Activated CD4-positive, alpha-beta T cell treated with anti-CD3 and anti-CD28 coated beads, Interleukin-2, amount 50 U/mL, for 24 hours (primary cell): Measurements from ENCODE around the gene GOSR1.
"Not testable (repeated sequence)": the region's sequence is repeated elsewhere in the genome, so short reads cannot be mapped to it uniquely, and the experiment has no call there.

Source experiments
- DNase-seq, 2 donors: peaks; one replicate each; pipeline ENCODE4 v3.0.0-alpha.2; 2020; ENCODE audit warnings: low read depth in 1 of 2, low spot score in 1 of 2

GOSR1 gene

DNA sequence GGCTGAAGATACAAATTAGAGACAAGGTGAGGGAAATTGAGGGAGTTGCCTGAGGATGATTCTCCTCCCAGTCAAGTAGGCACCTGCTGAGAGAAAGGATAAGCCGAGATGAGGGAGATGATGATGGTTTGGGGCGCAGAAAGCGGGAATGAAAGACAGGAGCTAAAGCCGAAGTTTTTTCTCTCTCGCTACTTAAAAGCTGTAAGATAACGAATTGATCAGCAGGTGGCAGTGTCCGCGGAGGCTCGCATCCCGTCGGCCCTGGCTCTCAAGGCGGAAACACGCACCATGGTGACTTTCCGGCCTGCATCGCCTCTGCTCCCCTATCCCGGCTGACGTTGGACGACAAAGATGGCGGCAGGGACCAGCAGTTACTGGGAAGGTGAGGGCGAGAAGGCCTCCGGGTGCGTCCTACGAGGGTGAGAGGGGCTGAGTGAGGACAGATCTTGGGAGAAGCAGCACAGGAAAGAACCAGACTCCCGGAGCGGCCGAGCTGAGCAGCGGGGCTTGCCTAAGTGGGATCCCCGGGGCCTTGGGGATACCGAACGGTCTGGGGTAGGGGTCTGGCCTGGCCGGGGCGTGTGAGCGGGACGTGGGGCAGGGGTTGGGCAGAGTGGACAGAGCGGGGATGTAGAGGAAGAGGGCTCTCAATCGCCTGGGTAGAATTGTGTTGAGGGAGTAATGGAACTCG, at the start of gene GOSR1:
Gene GOSR1, plus strand, starts transcription at position 326 of the 691 bp plus-strand sequence. Its CDS starts 26 bp downstream, at position 352.
- DNase-seq = peak; percentile 79 to 91

- DNase-seq = no peak
Observed at GRCh38 chr17:30427611-30428010, 49.6 kb upstream of the GOSR1 start.

DNA sequence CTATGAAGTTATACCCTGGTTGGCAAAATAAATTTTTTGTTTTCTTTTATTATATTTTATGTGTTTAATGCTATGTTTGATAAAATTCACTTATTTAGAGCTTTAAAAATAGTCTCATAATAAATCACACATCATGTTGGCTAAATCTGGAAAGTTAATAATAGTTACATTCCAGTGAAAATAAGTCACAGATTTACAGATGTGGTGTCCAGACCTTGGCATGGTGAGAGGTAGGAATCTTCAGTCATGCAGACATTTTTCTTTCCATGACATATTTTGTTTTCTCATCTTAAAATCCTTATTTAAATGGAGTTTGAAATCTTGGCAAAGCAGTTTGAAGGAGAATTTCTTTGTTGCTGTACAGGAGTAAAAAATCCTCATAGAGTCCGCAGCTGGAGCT, 48.1 kb upstream of the GOSR1 start:
- DNase-seq = no peak

DNA sequence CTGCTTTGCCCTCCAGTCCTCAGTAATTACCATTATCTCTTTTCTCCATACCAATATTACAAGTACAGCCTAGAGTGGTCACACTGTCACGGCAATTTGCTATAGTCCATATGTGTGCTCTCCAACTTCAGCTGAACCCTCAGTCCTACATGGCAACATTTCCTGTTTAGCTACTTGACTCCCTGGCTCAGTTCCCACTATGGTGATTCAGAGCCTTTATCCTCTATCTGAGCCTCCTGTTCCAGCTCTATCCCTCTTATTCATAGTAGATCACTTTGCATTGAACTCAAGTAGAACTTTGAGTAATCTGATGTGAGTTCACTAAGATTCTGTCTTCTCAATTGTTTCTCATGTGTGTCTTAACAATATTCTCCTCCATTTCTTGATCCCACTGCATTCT, 43.7 kb upstream of the GOSR1 start:
- no peak for DNase-seq

- no peak for DNase-seq
Observed at GRCh38 chr17:30436729-30437128, 40.5 kb upstream of the GOSR1 start.

DNA sequence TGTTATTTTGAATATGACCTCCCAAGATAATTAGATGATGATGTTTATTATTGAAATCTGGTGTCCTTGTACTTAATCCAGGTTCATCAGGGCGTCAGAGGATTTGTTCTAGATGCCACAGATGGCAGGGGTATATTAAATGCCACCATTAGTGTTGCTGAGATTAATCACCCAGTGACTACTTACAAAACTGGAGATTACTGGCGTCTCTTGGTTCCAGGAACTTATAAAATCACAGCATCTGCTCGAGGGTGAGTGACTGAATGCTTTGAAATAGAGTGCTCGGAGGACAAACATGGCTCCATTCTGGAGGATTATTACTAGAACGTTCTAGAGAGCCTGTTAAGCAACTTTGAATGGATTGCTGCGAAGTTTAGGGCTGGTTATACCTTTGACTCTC, 33.5 kb upstream of the GOSR1 start:
- DNase-seq = no peak

GRCh38 chr17:30446640-30447039, 30.6 kb upstream of the GOSR1 start:
- DNase-seq = not testable (repeated sequence)

- no peak for DNase-seq
Observed at GRCh38 chr17:30449480-30449879, 27.7 kb upstream of the GOSR1 start.

- DNase-seq = no peak
Observed at GRCh38 chr17:30450125-30451027, 26.8 kb upstream of the GOSR1 start.

GRCh38 chr17:30454635-30455034, 22.6 kb upstream of the GOSR1 start:
- DNase-seq = no peak

GRCh38 chr17:30458371-30458770, 18.8 kb upstream of the GOSR1 start:
- no peak for DNase-seq

DNA sequence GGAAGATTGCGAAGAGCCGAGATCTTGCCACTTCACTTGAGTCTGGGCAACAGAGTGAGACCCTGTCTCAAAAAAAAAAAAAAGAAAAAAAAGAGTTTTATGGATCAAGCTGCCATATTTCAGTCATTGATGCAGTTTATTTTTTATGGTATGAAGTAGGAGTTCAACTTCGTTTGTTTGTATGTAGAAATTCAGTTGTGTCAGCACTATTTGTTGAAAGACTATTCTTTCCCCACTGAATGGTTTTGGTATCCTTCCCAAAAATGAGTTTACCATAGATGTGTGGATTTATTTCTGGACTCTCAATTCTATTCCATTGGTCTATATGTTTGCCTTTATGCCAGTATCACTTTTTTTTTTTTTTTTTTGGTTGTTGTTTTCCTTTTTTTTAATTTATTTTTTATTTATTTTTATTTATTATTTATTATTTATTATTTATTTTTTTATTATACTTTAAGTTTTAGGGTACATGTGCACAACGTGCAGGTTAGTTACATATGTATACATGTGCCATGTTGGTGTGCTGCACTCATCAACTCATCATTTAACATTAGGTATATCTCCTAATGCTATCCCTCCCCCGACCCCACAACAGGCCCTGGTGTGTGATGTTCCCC, 18.3 kb upstream of the GOSR1 start:
- DNase-seq = not testable (repeated sequence)

GRCh38 chr17:30468465-30468864, 8.7 kb upstream of the GOSR1 start:
- DNase-seq = no peak

DNA sequence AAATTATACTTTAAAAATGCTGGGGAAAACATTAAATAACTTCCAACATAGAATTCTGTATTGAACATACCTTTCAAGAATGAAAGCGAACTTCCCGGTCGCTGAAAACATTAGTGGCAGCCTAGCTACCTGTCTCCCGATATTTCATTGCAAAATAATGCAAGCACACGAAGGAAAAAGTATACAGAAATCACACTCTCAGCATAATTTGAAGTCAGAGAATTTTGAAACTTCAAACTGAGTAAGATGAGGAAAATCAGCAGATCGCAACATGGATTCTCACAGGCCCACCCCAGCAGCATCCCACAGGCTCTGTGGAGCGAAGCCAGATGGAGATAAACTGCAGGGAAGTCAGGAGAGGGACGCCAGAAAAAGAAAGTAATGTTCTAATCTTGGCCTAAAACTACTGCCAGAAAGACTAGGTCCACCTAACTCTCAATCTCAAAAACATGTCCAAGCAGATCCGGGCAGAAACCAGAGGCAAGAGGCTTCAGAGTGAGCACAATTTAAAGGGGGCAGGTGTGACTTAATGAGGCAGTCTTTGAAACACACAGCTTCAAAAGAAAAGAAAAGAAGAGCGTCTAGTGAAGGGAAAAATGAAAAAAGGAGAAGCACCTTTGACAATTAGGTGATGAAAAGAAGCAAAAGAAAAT, 4.8 kb upstream of the GOSR1 start:
- no peak for DNase-seq

DNA sequence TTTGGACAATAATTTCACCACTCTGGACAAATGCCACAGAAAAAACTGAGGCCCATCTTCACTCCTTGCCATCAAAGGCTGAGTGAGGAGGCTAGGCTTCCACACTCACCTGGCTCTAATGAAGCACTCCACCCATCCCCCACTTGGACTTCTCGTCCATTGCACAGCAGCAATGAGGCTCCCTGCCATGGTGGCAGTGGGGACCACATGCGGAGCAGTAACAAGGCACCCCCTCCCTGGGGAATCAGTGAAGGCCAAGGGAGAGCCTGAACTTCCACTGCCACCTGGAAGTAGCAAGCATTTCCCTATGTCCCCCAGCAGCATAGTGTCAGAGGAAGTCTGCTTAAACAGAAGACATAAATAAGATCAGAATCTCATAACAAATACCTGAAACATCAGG, 2.0 kb upstream of the GOSR1 start:
- no peak for DNase-seq

DNA sequence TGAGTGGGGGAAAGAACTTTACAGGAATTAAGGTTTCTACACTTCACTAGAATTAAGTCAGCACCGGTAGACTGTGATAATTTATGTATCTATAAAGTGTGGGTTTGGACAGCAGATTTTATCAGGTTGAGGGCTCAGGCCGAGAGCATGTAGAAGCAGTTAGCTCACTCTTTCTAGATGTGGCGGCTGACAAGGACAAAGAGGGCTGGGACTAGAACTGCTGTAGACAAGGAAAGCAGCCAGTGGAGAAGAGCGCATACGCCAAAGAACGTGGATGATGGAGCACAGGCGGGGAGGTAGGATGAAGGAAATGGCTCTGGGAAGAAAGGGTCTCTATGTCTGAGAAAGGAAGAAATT, 504 bp upstream of the GOSR1 start:
- DNase-seq = no peak

- no peak for DNase-seq
Observed at GRCh38 chr17:30477774-30478115, 537 bp downstream of the GOSR1 start.

- no peak for DNase-seq
Observed at GRCh38 chr17:30482555-30482954, 5.3 kb downstream of the GOSR1 start.

GRCh38 chr17:30483159-30483558, 6.0 kb downstream of the GOSR1 start:
- DNase-seq = no peak

DNA sequence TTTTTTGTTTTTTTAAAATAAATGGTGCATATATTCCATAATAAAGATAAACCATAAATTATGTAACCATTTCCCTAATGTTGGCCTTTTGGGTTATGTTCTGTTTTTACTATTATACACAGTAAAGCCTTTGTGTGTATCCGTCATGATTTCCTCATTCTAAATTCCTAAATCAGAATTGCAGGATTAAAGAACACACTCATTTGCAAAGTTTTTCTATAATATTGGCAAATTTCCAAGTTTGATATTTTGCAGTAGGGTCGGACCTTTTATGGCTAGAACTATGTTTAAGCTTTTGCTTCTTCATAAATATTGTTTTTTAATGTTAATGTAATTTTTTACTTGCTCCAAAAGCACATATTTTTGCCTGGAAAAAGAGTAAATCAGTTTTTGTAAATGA, 16.6 kb downstream of the GOSR1 start:
- DNase-seq = no peak

DNA sequence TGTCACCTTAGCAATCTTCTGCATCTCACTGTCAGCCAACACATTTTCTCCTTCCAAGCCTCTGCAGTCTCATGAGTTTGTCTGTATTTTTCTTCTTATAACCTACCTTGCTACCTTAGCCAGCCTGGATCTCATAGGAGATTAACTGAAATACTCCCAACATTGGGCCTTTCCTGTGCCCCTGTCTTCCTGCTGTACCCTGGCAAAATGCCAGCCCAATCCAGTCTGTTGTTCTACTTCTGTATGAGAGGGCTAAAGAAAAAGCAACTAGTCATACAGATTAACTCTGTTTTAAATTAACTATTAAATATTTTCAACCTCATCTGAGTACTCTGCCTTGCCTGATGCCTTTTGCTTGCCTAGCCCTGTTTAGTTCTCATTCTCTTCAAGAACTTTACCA, 18.4 kb downstream of the GOSR1 start:
- no peak for DNase-seq

GRCh38 chr17:30503558-30503957, 26.4 kb downstream of the GOSR1 start:
- no peak for DNase-seq
